Keratinocyte (primary cell): ENCODE measurements around the gene CAMSAP1. TPM values are rescaled to one million over a fixed set of nuclear protein-coding genes. Genes with fewer than 3 reads are reported as not detected.

Experiments
- DNase-seq: peaks from one replicate; pipeline ENCODE4 v3.0.0-alpha.2; 2011; ENCODE audit warnings: low read depth, missing footprints, low spot score
- FAIRE-seq: peaks from 2 replicates; lab custom pipeline; 2011; peaks lifted over from hg19 to GRCh38; lab: Jason Lieb, UNC
- H2AFZ ChIP-seq: 2 replicates; pipeline ENCODE4 v1.6.0; 2012; ENCODE audit warnings: low read length, control low read depth, inconsistent platforms; ENCODE audit not compliant: control insufficient read depth
- H3K27ac ChIP-seq: 2 replicates; pipeline ENCODE4 v1.5.1; 2011; ENCODE audit warnings: low read length; ENCODE audit not compliant: control insufficient read depth, insufficient read depth
- H3K27me3 ChIP-seq: 3 replicates; pipeline ENCODE4 v1.6.0; 2011; ENCODE audit warnings: low read length; ENCODE audit not compliant: control insufficient read depth, insufficient read depth; ENCODE audit errors: extremely low read depth
- H3K36me3 ChIP-seq, 2 experiments: 2 replicates in 1 of 2; 3 replicates in 1 of 2; pipeline ENCODE4 v1.5.1; 2011; ENCODE audit warnings: low read length in 2 of 2, mild to moderate bottlenecking in 1 of 2; ENCODE audit not compliant: control insufficient read depth in 2 of 2, insufficient read depth in 2 of 2; ENCODE audit errors: extremely low read depth in 1 of 2
- H3K4me1 ChIP-seq: 3 replicates; pipeline ENCODE4 v1.5.1; 2011; ENCODE audit warnings: low read length; ENCODE audit not compliant: control insufficient read depth, insufficient read depth; ENCODE audit errors: extremely low read depth
- H3K4me2 ChIP-seq: 3 replicates; pipeline ENCODE4 v1.6.0; 2011; ENCODE audit warnings: low read depth, low read length; ENCODE audit not compliant: control insufficient read depth, insufficient read depth; ENCODE audit errors: extremely low read depth
- H3K4me3 ChIP-seq, 3 experiments: fragments of 200-600 bp in 1 of 3; sonication (generic) in 1 of 3; 2 replicates in 2 of 3; 3 replicates in 1 of 3; pipeline ENCODE4 v1.5.1; 2011 to 2016; ENCODE audit warnings: low read length in 3 of 3, mild to moderate bottlenecking in 3 of 3, control low read depth in 2 of 3, inconsistent platforms in 1 of 3, low read depth in 1 of 3, mixed read lengths in 1 of 3, mixed run types in 1 of 3, moderate library complexity in 1 of 3; ENCODE audit not compliant: control insufficient read depth in 2 of 3, insufficient read depth in 2 of 3; ENCODE audit errors: extremely low read depth in 1 of 3
- H3K79me2 ChIP-seq: 2 replicates; pipeline ENCODE4 v1.6.0; 2012; ENCODE audit warnings: low read length; ENCODE audit not compliant: control insufficient read depth, insufficient read depth
- H3K9ac ChIP-seq: 3 replicates; pipeline ENCODE4 v1.6.0; 2011; ENCODE audit warnings: low read length; ENCODE audit not compliant: control insufficient read depth, insufficient read depth; ENCODE audit errors: extremely low read depth
- H3K9me1 ChIP-seq: 3 replicates; pipeline ENCODE4 v1.6.0; 2011; ENCODE audit warnings: low read length; ENCODE audit not compliant: control insufficient read depth, insufficient read depth; ENCODE audit errors: extremely low read depth
- H3K9me3 ChIP-seq: 2 replicates; pipeline ENCODE4 v1.5.1; 2012; ENCODE audit warnings: low read depth, low read length; ENCODE audit not compliant: control insufficient read depth
- H4K20me1 ChIP-seq: 3 replicates; pipeline ENCODE4 v1.6.0; 2011; ENCODE audit warnings: low read length; ENCODE audit not compliant: control insufficient read depth, insufficient read depth; ENCODE audit errors: extremely low read depth
- EZH2 ChIP-seq: IDR thresholded peaks from one replicate; pipeline ENCODE4 v1.6.1; 2012; ENCODE audit warnings: inconsistent platforms, mild to moderate bottlenecking, low read length, moderate library complexity
- dilution Hi-C: fragments of 300-500 bp; cut with MboI; formaldehyde crosslinking; loops from one replicate; pipeline ENCODE4 v1.7.0; 2020; ENCODE audit warnings: low sequenced_read_pairs; ENCODE audit not compliant: extremely low pct_ligation_motif_present
- polyA plus RNA-seq, 5 experiments: library from polyadenylated mRNA; depleted of rRNA in 3 of 5; stranded (reverse) in 3 of 5; stranded (forward) in 1 of 5; unstranded in 1 of 5; fragments of >200 nt; gene quantifications; 1 replicate in 1 of 5; 2 replicates in 3 of 5; 3 replicates in 1 of 5; pipeline versions ENCODE4 v1.2.1 to v1.2.3, GENCODE V29; 2011 to 2012; ENCODE audit warnings: missing spikeins in 2 of 5, low read depth in 1 of 5, low replicate concordance in 1 of 5
- TF ChIP-seq, protein P1 (sequence below), 3 experiments: IDR thresholded peaks in 1 of 3; conservative IDR thresholded peaks in 1 of 3; optimal IDR thresholded peaks in 1 of 3; 2 replicates in 2 of 3; 3 replicates in 1 of 3; pipeline versions ENCODE3 to v1.5.1; 2011; ENCODE audit warnings: low read length in 3 of 3, mild to moderate bottlenecking in 3 of 3, moderate library complexity in 2 of 3, control low read depth in 1 of 3, inconsistent platforms in 1 of 3; ENCODE audit not compliant: insufficient read depth in 2 of 3; ENCODE audit errors: extremely low read depth in 1 of 3

The CAMSAP1 gene
- polyA plus RNA-seq, 1 donor (not counting 4 experiments of a cell fraction or from before 2014, with no cell fraction given) = 8.3 TPM

GRCh38 chr9:135941288-135941995 lies 34.1 kb upstream of the CAMSAP1 start:
- no peak overlapping the region for H2AFZ ChIP-seq
- H3K9me3 ChIP-seq = no peaks in the 10 kb centered on the region
- no peak overlapping the region for H3K4me2 ChIP-seq
- H3K4me3 ChIP-seq = no peak overlapping the region
- H3K27me3 ChIP-seq = no peaks in the 10 kb centered on the region
- TF ChIP-seq, protein P1, sequence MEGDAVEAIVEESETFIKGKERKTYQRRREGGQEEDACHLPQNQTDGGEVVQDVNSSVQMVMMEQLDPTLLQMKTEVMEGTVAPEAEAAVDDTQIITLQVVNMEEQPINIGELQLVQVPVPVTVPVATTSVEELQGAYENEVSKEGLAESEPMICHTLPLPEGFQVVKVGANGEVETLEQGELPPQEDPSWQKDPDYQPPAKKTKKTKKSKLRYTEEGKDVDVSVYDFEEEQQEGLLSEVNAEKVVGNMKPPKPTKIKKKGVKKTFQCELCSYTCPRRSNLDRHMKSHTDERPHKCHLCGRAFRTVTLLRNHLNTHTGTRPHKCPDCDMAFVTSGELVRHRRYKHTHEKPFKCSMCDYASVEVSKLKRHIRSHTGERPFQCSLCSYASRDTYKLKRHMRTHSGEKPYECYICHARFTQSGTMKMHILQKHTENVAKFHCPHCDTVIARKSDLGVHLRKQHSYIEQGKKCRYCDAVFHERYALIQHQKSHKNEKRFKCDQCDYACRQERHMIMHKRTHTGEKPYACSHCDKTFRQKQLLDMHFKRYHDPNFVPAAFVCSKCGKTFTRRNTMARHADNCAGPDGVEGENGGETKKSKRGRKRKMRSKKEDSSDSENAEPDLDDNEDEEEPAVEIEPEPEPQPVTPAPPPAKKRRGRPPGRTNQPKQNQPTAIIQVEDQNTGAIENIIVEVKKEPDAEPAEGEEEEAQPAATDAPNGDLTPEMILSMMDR (optimal IDR thresholded peaks at IDR 0.05 in 1 of 3, IDR thresholded peaks at IDR 0.05 in 1 of 3, conservative IDR thresholded peaks at IDR 0.05 in 1 of 3; ENCODE audit: extremely low read depth in 1 of 3, insufficient read depth in 2 of 3, low read length in 3 of 3) = no peak
- H4K20me1 ChIP-seq = no peaks in the 10 kb centered on the region
- no peak overlapping the region for H3K9ac ChIP-seq
- H3K27ac ChIP-seq = no peak overlapping the region
- FAIRE-seq (no peak), DNase-seq (no peak)
- peaks cover 32 to 35% of the 10 kb centered on the region in 2 experiments for H3K36me3 ChIP-seq
- no peaks in the 10 kb centered on the region for H3K4me1 ChIP-seq
- dilution Hi-C loops = no loop called here
- H3K79me2 ChIP-seq = no peaks in the 10 kb centered on the region
- H3K9me1 ChIP-seq = no peaks in the 10 kb centered on the region

GRCh38 chr9:135939351-135940265 lies 32.3 kb upstream of the CAMSAP1 start:
- no peaks in the 10 kb centered on the region for H3K9me1 ChIP-seq
- H3K79me2 ChIP-seq = no peaks in the 10 kb centered on the region
- no peak overlapping the region for H3K27ac ChIP-seq
- no peaks in the 10 kb centered on the region for H4K20me1 ChIP-seq
- no peak for DNase-seq
- H3K4me2 ChIP-seq = no peak overlapping the region
- no peak overlapping the region for H3K4me3 ChIP-seq
- no peaks in the 10 kb centered on the region for H3K9me3 ChIP-seq
- H3K27me3 ChIP-seq = no peaks in the 10 kb centered on the region
- H3K36me3 ChIP-seq = peaks cover 26% of the 10 kb centered on the region in 2 experiments
- FAIRE-seq = no peak
- H3K4me1 ChIP-seq = no peaks in the 10 kb centered on the region
- H2AFZ ChIP-seq = no peak overlapping the region
- dilution Hi-C loops = no loop called here
- no peak overlapping the region for H3K9ac ChIP-seq
- TF ChIP-seq, protein P1 (optimal IDR thresholded peaks at IDR 0.05 in 1 of 3, IDR thresholded peaks at IDR 0.05 in 1 of 3, conservative IDR thresholded peaks at IDR 0.05 in 1 of 3; ENCODE audit: extremely low read depth in 1 of 3, insufficient read depth in 2 of 3, low read length in 3 of 3) = no peak
- no peak for TF ChIP-seq EZH2
